Neural cell (in vitro differentiated cells): ENCODE results near the gene NDEL1. TPM values are rescaled to one million over a fixed set of nuclear protein-coding genes. Genes with fewer than 3 reads are reported as not detected.
A peak's percentile ranks its signal among the peaks of the same experiment; 100 is the strongest.

ENCODE experiments used
- H2AFZ ChIP-seq: fragments of 200-600, 300-800 bp; sonication (generic), shearing (Covaris generic); 2 replicates; pipeline ENCODE4 v1.6.0; 2014; ENCODE audit warnings: low read depth, mild to moderate bottlenecking, antibody characterized with exemption, low read length, moderate library complexity
- H3F3A ChIP-seq: fragments of 200-600 bp; shearing (Covaris generic); 2 replicates; pipeline ENCODE4 v1.6.1; 2016; ENCODE audit warnings: mild to moderate bottlenecking, moderate library complexity, mixed read lengths, antibody characterized with exemption, low read length; ENCODE audit not compliant: insufficient read depth, poor library complexity, severe bottlenecking
- H3K27ac ChIP-seq: fragments of 200-600, 300-800 bp; sonication (generic), shearing (Covaris generic); 2 replicates; pipeline ENCODE4 v1.5.1; 2014; ENCODE audit warnings: mild to moderate bottlenecking, low read length, moderate library complexity
- H3K27me3 ChIP-seq: fragments of 300-800, 200-600 bp; sonication (generic), shearing (Covaris generic); 2 replicates; pipeline ENCODE4 v1.6.0; 2014; ENCODE audit warnings: mild to moderate bottlenecking, low read depth, low read length, moderate library complexity; ENCODE audit not compliant: insufficient read depth
- H3K36me3 ChIP-seq: fragments of 300-800, 200-600 bp; sonication (generic), shearing (Covaris generic); 2 replicates; pipeline ENCODE4 v1.5.1; 2014; ENCODE audit warnings: mild to moderate bottlenecking, antibody characterized with exemption, low read length, moderate library complexity; ENCODE audit not compliant: insufficient read depth
- H3K4me2 ChIP-seq: fragments of 300-800, 200-600 bp; sonication (generic), shearing (Covaris generic); 2 replicates; pipeline ENCODE4 v1.6.0; 2014; ENCODE audit warnings: mild to moderate bottlenecking, low read length
- H3K4me3 ChIP-seq: fragments of 300-800, 200-600 bp; sonication (generic), shearing (Covaris generic); 2 replicates; pipeline ENCODE4 v1.5.1; 2014; ENCODE audit warnings: mild to moderate bottlenecking, low read length, moderate library complexity
- H3K79me2 ChIP-seq: fragments of 200-600 bp; shearing (Covaris generic); replicated peaks from 2 replicates; pipeline ENCODE4 v1.6.0; 2014; ENCODE audit warnings: mild to moderate bottlenecking, low read length, moderate library complexity; ENCODE audit not compliant: insufficient read depth
- H3K9ac ChIP-seq: fragments of 300-800, 200-600 bp; sonication (generic), shearing (Covaris generic); 2 replicates; pipeline ENCODE4 v1.6.1; 2016; ENCODE audit warnings: mild to moderate bottlenecking, low read length, mixed read lengths
- H3K9me2 ChIP-seq: fragments of 200-600 bp; shearing (Covaris generic); 2 replicates; pipeline ENCODE4 v1.6.1; 2016; ENCODE audit warnings: mild to moderate bottlenecking, low read length, mixed read lengths; ENCODE audit not compliant: insufficient read depth
- H3K9me3 ChIP-seq: fragments of 200-600, 300-800 bp; sonication (generic), shearing (Covaris generic); 2 replicates; pipeline ENCODE4 v1.6.1; 2016; ENCODE audit warnings: mild to moderate bottlenecking, mixed run types, low read length, moderate library complexity, mixed read lengths
- H4K20me1 ChIP-seq: fragments of 200-600 bp; shearing (Covaris generic); 2 replicates; pipeline ENCODE4 v1.6.1; 2016; ENCODE audit warnings: mild to moderate bottlenecking, mixed run types; ENCODE audit not compliant: insufficient read depth
- CTCF ChIP-seq: fragments of 450-650 bp; IDR thresholded peaks from 2 replicates; pipeline ENCODE4 v1.5.1; 2014; ENCODE audit warnings: antibody characterized with exemption, mild to moderate bottlenecking, moderate library complexity; ENCODE audit not compliant: poor library complexity, severe bottlenecking
- EP300 ChIP-seq: fragments of 450-650 bp; conservative IDR thresholded peaks from 2 replicates; pipeline ENCODE4 v1.6.1; 2014; ENCODE audit warnings: antibody characterized with exemption, mild to moderate bottlenecking, moderate library complexity; ENCODE audit not compliant: poor library complexity, severe bottlenecking
- EZH2 ChIP-seq: fragments of 200-600, 300-800 bp; shearing (Covaris generic), sonication (generic); IDR thresholded peaks from 2 replicates; pipeline ENCODE4 v1.6.1; 2014; ENCODE audit warnings: antibody characterized with exemption, low read length, borderline replicate concordance, mild to moderate bottlenecking; ENCODE audit not compliant: insufficient read depth, poor library complexity, severe bottlenecking
- MXI1 ChIP-seq: fragments of 450-650 bp; conservative IDR thresholded peaks from 2 replicates; pipeline ENCODE4 v1.6.1; 2014; ENCODE audit warnings: antibody characterized with exemption, mild to moderate bottlenecking; ENCODE audit not compliant: poor library complexity, severe bottlenecking
- POLR2AphosphoS5 ChIP-seq: IDR thresholded peaks from 2 replicates; pipeline ENCODE4 v1.6.1; 2012
- RAD21 ChIP-seq: fragments of 450-650 bp; conservative IDR thresholded peaks from 2 replicates; pipeline ENCODE4 v1.6.1; 2014; ENCODE audit warnings: antibody characterized with exemption, mild to moderate bottlenecking, moderate library complexity
- SMC3 ChIP-seq: fragments of 450-650 bp; conservative IDR thresholded peaks from 2 replicates; pipeline ENCODE4 v1.6.1; 2014; ENCODE audit warnings: antibody characterized with exemption, mild to moderate bottlenecking, moderate library complexity; ENCODE audit not compliant: poor library complexity
- TAF1 ChIP-seq: IDR thresholded peaks from 2 replicates; pipeline ENCODE4 v1.6.1; 2012; ENCODE audit warnings: low read depth
- polyA plus RNA-seq: library from polyadenylated mRNA; depleted of rRNA; stranded (reverse); fragments of >200 nt; gene quantifications from 2 replicates; pipeline ENCODE4 v1.2.3, GENCODE V29; 2014
- TF ChIP-seq, protein P1 (sequence below): IDR thresholded peaks from 2 replicates; pipeline ENCODE4 v1.6.1; 2012; ENCODE audit warnings: borderline replicate concordance

The NDEL1 gene
- polyA plus RNA-seq, 1 donor from 2014 or later: 25.7 TPM

DNA sequence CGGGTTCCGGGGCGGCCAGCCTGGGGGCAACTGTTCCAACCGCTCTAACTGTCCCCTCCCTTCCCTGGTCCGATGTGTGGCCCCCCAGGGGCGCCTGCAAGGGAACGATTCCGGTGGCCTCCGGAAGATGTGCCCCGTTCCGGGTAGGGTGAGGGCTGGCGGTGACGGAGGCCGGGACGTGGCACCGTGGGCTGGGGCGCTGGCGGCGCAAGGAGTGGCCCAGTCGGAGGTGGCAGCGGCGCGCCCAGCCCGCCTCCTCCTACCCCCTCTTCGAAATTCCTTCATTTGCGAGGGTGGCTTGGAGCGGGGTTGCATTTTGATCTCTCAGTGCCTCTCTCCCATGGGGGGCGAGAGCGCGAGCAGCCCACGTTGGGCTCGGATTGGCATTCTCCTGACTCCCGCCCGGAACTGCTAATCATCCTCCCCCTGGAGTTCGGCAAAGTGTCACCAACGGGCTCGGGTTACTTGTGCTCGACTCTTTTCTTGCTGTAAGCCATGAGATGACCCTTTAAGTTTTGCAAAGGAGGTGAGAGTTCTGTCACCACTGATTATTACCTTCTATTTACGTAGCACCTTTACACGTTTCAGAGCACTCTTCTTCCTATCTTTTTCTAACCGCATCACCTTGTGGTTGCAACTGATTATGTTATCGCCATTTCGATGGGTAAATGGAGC is 622 bp downstream of the NDEL1 start:
- peak overlapping the region; percentile 88 for H3K27ac ChIP-seq
- H3K36me3 ChIP-seq: no peaks in the 10 kb centered on the region
- H3K79me2 ChIP-seq: peaks cover 36% of the 10 kb centered on the region
- H3K4me3 ChIP-seq: peak overlapping the region; percentile 99
- H2AFZ ChIP-seq: peak overlapping the region; percentile 40
- peaks cover 8% of the 10 kb centered on the region for H3F3A ChIP-seq
- peak; percentile 3 for TF ChIP-seq SMC3
- TF ChIP-seq EZH2: no peak
- peak; percentile 77 for TF ChIP-seq MXI1
- TF ChIP-seq EP300: no peak
- TF ChIP-seq, protein P1, sequence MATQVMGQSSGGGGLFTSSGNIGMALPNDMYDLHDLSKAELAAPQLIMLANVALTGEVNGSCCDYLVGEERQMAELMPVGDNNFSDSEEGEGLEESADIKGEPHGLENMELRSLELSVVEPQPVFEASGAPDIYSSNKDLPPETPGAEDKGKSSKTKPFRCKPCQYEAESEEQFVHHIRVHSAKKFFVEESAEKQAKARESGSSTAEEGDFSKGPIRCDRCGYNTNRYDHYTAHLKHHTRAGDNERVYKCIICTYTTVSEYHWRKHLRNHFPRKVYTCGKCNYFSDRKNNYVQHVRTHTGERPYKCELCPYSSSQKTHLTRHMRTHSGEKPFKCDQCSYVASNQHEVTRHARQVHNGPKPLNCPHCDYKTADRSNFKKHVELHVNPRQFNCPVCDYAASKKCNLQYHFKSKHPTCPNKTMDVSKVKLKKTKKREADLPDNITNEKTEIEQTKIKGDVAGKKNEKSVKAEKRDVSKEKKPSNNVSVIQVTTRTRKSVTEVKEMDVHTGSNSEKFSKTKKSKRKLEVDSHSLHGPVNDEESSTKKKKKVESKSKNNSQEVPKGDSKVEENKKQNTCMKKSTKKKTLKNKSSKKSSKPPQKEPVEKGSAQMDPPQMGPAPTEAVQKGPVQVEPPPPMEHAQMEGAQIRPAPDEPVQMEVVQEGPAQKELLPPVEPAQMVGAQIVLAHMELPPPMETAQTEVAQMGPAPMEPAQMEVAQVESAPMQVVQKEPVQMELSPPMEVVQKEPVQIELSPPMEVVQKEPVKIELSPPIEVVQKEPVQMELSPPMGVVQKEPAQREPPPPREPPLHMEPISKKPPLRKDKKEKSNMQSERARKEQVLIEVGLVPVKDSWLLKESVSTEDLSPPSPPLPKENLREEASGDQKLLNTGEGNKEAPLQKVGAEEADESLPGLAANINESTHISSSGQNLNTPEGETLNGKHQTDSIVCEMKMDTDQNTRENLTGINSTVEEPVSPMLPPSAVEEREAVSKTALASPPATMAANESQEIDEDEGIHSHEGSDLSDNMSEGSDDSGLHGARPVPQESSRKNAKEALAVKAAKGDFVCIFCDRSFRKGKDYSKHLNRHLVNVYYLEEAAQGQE: no peak
- no peak for TF ChIP-seq TAF1
- TF ChIP-seq POLR2AphosphoS5: no peak
- TF ChIP-seq RAD21: no peak
- TF ChIP-seq CTCF: no peak
- H3K27me3 ChIP-seq: no peaks in the 10 kb centered on the region
- H4K20me1 ChIP-seq: no peaks in the 10 kb centered on the region
- H3K4me2 ChIP-seq: peak overlapping the region; percentile 76
- H3K9me2 ChIP-seq: no peaks in the 10 kb centered on the region
- H3K9me3 ChIP-seq: no peaks in the 10 kb centered on the region
- peak overlapping the region; percentile 91 for H3K9ac ChIP-seq

DNA sequence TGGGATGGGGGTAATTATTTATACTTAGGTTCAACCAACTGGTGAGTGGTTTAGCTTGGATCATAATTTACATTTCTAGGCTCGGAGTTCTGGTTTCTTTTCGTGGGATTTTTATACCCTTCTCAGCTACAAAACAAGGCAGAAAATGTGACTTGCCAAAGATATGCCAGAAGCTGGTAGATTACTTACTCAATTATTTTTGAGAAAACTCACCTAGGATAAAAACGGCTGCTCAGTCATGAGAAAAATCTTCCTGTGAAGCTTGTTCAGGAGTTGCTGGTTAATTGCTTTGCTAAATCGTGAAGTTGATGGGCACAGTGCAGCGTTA is 1.1 kb downstream of the NDEL1 start:
- Histone ChIP-seq H3K36me3 (no peaks in the 10 kb centered on the region), H2AFZ (peak overlapping the region; percentile 40), H3K79me2 (peaks cover 41% of the 10 kb centered on the region), H3K9ac (peak overlapping the region; percentile 91), H3K27me3 (no peaks in the 10 kb centered on the region), H3F3A (peaks cover 8% of the 10 kb centered on the region), H4K20me1 (no peaks in the 10 kb centered on the region), H3K9me2 (no peaks in the 10 kb centered on the region), H3K27ac (peak overlapping the region; percentile 88), H3K4me3 (peak overlapping the region; percentile 99), H3K4me2 (peak overlapping the region; percentile 76), H3K9me3 (no peaks in the 10 kb centered on the region)
- TF ChIP-seq EP300 (no peak), SMC3 (no peak), EZH2 (no peak), CTCF (no peak), MXI1 (no peak), RAD21 (no peak), TAF1 (no peak), POLR2AphosphoS5 (no peak)
- TF ChIP-seq, protein P1: no peak
